Stimulated activated naive CD4-positive, alpha-beta T cell treated with Interleukin-2 at 50 U/mL for 16 hours (primary cell): ENCODE measurements around the gene UTRN.

Experiments used
- DNase-seq: peaks from one replicate; lab custom pipeline; 2025; lab: John Stamatoyannopoulos, UW

The UTRN gene

DNA sequence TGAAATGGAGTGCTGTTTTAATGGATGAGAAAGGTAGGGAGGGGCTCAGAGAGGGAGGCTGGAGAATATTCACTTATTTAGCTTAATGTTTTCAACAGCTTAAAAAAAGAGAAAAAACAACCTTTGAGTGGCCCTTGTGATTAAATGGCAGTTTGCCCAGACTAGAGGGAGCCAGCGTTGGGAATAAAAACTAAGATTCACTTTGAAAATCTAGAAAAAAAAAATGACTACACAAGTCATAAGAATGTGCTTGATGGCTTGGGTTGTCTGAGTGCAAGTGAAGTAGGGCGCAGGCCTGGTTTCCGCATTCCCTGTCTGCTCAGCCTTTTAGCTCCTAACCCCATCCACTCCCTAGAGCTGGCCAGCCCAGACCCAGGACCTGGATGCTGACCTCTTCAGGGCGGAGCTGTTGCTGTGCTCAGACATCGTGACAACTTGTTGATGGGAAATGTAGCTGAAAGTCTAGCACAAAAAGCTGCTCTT is 28.9 kb downstream of the UTRN start:
- DNase-seq: no peak

DNA sequence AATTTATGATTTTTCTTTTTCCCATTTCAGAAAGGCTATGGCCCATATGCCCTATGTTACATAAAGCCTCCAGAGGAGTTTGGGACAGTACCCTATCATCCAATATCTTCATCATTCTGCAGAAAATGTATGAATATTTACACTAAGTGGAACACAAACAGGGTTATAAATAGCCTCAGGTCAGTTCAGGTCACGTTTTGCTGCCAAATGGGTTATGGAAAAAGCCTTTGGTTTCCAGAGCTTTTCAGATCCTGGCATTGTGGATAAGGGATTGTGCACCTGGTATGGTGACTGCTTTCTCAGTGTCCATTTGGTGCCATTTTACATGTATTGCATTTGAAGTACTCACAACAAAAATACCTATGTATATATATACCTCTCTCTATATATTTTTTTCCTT is 29.4 kb downstream of the UTRN start:
- no peak for DNase-seq

DNA sequence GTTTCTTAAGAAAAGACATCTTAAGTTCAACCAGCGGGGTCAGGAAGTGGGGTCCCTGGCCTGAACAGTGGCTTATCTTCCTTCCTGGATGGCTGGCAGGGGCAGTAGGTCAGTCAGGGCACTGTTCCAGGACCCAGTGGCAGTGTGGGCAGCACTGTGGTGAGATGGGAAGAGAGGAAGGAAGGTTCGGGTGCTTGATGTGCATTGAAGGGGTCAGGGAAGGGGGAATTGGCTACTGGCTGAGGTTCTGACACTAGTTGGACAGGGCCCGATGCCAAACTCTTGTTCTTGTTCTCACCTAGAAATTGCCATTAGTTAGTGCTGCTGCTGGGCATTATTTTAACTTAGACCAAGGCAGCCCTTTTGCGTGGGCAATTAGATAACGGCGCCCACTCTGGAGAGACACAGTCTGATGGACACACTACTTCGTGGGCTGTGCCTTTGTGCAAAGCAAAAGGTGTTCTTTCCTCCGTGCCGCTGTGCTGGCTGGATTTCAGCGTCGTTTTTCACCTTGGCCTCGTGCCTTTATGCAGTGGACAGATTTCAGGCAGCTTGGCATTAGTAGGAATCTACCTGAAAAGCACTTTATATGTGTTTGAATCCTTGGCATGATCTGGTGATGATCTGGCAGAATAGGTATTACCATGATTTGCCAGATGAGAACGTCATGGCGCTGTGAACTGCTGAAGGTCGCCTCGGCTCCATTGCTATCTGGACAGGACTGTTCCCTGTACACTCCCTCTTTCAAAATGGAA is 30.3 kb downstream of the UTRN start:
- no peak for DNase-seq

DNA sequence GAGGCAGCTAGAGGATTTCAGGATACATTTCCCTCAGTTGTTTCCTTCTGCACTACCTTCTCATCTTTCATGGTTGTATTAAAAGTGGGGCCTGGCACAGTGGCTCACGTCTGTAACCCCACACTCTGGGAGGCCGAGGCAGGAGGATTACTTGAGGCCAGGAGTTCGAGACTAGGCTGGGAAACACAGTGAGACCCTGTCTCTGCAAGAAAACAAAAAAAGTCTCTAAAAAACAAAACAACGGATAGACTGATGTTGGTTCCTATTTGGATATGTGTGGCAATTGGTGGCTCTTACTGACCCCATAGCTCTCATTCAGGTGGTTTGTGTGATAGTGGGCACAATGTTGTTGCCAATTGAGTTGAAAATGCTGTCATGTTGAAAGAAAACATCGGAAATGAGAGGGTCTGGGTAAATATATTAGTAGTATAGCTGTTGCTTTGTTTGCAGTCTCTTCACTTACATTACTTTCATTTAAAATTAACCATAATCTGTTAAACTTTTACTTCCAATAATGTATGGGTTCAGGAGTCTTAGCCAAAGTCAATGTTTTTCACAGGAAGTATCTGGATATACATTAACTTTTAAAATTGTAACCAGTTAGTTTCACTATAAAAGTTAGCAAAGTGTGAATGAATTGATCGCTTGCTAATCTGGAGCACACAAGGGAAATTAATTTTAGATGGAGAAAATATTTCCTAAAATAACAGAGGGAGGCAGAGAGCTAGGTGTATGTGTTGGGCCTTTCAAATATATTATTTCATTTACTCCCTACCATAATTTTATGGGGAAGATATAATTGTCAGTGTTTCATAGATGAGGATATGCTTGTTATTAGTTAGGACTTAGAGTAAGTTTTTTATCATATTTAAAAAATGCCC is 31.1 kb downstream of the UTRN start:
- DNase-seq: no peak

DNA sequence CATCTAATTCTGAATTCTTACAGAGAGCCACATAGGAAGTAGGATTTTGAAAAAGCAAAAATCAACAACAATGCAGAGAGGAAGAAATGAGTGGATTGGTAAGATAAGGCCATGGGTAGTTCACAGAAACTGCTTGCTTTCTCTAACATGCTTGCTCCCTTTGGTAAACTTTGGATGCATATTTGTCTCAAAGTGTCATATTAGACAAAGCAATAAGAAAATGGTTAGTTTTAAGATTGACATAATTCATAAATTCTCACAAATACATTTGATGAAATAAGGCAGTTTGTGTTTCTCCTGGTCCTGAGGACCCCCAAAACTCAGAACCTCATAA is 31.7 kb downstream of the UTRN start:
- no peak for DNase-seq

DNA sequence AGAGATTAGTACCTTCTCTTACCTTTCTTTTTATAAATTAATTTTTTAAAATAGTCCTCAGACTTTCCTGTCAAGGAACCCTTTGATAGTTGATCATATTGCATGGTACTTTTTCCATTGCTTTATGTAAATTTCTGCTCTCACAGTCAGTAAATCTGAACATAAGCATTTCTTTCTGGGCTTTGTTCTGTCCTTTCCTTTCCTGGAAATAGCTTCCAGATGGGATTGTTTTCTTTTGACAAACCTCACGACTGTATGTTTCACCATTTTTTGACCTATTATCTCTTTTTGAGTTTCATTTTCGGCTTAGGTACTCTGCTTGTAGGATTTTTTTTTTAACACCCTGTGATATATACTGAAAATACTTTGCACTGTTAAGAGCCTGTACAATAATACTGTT is 32.6 kb downstream of the UTRN start:
- DNase-seq: no peak

DNA sequence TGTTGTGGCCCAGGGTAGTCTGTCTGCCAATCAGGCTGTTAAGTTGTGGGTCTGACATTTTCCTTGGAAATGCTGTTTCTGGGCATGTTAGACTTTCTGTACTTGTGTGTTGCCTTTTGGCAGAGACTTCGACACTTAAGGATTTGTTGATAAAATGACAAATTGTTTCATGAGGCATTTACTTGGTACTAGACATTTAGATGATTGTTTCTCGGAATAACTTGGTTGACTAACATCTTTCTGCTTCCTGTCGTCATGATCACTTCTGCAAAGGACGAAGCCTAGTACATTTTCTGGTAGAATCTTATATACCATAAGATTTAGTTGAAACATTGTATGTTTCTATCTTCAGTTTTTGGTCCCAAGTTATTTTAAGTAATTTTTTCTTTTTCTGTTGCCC is 34.1 kb downstream of the UTRN start:
- DNase-seq: no peak

DNA sequence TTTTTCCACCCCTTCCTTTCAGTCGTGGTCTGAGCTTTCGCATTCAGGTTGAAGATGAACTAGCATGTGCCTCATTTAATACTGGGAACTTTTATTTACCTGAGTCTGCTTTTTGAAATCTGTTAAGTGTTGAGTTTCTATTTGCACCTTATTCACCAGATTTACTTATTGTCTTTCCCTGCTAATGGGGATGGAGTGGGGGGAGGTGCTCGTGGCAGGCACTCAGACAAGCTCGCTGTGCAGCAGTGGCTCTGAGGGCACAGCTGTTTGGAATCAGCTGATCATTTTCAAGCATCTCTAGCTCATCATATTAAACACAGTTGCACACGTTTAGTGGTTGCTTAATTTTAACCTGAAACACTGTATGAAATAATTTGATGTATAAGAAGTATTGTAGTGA is 35.6 kb downstream of the UTRN start:
- DNase-seq: no peak

DNA sequence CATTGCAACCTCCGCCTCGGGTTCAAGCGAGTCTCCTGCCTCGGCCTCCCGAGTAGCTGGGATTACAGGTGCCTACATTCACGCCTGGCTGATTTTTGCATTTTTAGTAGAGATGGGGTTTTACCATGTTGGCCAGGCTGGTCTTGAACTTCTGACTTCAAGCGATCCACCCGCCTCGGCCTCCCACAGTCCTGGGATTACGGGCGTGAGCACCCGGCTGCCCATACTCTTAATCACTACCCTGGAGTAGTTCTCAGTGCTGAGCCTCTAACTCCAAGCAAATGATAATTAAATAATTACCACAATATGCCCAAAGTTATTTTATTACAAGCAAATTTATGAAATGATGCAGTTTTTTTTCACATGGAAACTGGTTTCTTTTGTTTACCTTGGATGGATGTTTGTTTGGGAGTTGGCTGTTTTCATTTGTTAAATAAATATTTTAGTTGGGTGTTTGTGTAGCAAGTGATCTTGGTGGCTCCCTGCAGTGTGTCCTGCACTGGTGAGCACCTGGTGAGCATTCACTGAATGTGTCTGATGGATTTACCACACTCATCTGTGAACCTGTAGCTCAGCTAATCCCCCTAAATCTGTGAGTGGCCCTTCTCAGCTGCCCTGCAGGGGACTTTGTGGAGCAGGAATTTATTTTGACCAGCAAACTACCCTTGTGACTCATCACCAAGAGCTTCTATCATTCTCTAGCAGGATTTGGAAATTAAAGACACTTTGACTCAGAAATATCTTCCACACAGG is 36.9 kb downstream of the UTRN start:
- DNase-seq: no peak

DNA sequence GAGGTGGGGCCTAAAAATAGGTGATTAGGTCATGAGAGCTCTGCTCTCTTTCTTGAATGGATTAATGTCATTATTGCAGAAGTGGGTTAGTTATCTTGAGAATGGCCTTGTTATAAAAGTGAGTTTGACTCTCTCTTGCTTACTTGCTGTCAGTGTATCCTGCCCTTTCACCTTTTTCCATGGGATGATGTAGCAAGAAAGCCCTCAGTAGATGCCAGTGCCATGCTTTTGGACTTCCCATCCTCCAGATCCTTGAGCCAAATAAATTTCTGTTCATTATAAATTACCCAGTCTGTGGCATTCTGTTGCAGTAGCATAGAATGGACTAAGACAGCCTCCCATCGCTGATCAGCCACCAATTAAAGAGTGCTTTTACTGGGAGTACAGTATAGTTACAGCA is 40.1 kb downstream of the UTRN start:
- no peak for DNase-seq

DNA sequence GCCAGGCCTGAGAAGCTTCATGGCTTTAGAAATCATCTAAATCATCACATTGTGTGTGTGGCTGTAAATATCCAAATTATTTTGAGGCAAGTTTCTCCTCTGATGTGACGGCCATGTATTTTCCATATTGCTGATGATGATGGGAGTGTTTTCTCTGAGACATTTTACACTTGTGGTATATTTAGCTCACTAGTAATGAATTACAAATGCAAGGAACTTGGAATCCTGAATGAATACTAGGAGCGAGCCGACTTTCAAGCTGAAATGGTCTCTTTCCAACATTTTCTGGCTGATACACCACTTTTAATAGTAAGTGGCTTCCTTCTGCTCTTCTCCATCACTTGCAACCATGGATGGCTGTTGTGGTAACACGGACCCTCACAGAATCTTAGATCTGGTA is 41.3 kb downstream of the UTRN start:
- DNase-seq: no peak

DNA sequence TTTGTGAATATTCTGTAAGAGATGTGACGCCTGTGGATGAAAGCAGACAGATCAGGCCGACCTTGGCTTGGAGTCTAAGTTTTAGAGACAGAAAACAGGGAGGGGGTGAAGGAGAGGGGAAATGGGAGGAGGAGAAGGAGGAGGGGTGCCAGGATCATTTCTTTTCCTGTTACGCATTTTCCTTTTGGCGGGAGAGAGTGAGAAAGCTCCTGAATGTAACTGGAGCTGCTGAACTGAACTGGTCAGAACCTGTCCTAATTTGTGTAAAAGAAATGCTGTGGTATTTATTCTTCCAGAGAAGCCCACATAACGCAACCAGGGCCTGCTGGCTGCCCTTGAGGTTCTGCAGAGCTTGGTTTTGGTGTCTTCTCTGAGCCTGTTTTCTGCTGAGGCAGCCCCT is 41.9 kb downstream of the UTRN start:
- DNase-seq: no peak

DNA sequence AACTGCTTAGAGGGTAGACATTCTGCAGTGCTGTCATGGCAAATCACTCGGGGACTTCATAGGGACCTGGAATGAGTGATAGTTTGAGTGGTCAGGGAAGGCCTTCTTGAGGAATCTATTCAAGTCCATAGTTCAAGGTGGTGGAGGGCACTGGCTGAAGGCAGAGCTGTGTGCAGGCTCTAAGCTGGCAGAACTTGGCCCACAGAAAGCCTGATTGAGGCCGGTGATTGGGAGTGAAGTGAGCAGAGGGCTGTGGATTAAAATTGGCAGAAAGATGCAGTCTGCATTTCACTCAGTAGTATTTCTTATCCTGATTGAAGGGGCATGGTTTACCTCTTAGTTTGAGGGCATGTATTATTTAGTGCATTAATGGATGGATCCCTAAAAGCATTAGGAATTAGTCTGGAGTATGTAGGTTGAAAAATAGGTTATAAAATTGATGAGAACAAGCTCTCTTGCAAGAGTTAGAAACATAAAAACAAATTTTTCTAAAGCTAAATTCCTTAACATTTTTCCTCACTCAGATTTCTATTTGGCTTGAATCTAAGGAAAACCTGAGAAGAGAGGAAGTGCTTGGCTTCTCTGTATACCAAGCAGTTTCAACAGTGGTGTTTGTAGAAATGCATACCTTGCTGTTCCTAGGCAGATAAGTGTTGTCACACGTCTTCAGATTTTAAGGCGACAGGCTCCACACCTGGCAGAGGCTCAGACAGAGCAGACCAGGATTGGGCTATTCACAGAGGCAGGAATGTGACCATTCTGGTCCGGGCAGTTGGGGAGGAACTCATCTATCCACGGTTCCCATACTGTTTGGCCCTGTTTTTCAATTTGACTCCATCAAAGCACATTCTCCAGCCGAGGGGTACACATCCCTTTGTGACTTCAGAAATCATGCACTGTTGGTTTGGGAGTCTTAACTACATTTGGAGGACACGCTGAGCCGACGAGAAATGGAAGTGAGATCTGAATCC is 45.2 kb downstream of the UTRN start:
- no peak for DNase-seq

DNA sequence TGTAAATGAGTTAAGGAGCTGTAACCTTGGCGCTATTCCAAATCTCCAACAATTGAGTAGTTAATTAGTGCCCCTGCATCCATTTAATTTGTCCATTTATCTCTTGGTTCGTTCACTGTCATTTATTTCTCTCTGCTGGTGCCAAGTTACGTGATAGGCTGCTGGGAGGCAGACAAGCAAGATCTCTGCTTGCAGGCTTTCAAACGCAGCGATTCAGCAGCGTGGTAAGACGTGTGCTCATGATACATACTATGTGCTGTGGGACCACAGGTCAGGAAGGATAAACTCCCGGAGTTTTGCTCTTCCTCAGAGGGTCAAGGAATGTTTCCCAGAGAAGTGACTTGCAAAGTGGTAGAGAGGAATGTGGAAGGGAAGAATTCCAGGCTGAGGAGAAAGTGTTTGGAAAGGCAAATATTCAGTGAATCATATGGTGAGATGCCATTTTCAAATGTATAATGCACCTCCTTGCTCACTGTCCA is 46.4 kb downstream of the UTRN start:
- no peak for DNase-seq

DNA sequence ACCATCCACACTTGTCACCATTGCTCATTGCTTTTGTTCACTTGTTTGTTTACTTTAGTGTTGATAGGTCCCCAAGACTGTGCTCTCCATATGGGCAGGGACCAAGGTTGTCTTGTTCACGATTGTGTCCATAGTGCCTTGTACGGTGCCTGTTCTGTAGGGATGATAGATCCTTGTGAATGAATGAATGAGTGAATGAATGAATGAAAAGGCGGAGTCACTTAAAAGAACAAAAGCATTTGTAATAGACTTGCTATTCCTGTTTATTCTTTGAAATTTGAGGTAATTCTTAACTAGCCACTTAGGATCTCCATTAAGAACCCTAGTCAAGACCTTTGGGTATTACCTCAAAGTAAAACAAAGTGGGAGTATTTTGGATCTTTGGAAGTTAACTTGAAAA is 47.0 kb downstream of the UTRN start:
- DNase-seq: no peak

DNA sequence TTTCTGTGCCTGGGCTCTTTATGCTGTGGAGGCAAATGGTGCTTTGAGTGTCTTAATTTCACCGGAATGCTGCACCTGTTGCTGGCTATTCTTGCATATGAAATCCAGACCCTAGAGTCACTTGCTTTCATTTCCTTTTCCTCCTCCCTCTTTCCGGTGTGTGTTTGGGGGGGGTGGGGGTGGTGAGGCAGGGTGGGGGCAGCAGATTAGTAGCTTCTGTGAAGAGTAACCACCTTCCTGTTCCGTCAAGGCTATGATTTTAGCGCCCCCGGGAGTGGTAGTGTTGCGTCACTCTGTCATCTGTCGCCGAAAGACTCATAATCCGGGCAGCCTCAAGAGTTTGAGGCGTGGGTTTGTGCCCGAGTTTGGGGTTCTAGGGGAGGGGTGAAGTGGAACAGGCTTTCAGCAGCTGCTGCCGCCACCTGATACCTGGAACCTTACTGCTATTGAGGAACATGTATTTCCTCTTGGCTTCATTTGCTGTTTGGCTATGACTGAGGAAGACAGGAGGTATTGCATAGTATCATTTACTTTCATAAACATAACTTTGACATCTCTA is 49.1 kb downstream of the UTRN start:
- DNase-seq: peak; percentile 61
